HepG2 (cell line): ENCODE data around the gene P3H3. TPM values are rescaled to one million over a fixed set of nuclear protein-coding genes. Genes with fewer than 3 reads are reported as not detected.

Experiments
- ATAD3A ChIP-seq: sonication (generic); formaldehyde crosslinking; IDR thresholded peaks from 2 replicates; pipeline ENCODE4 v1.4.0; 2020; ENCODE audit warnings: missing genetic modification reagents
- EED ChIP-seq: sonication (generic); formaldehyde crosslinking; IDR thresholded peaks from 2 replicates; pipeline ENCODE4 v1.5.0; 2020; ENCODE audit warnings: mild to moderate bottlenecking, missing genetic modification reagents
- ELF4 ChIP-seq: sonication (generic); formaldehyde crosslinking; IDR thresholded peaks from 2 replicates; pipeline ENCODE4 v1.5.0; 2020; ENCODE audit warnings: missing genetic modification reagents, mild to moderate bottlenecking, moderate library complexity, borderline replicate concordance
- HDAC2 ChIP-seq: sonication (generic); formaldehyde crosslinking; IDR thresholded peaks from 2 replicates; pipeline ENCODE4 v1.4.0; 2020; ENCODE audit warnings: missing genetic modification reagents
- KDM5A ChIP-seq: fragments of 200-600 bp; sonication (generic); IDR thresholded peaks from 2 replicates; pipeline ENCODE4 v1.7.0; 2018; ENCODE audit warnings: antibody characterized with exemption, mild to moderate bottlenecking, low read length, borderline replicate concordance
- KLF9 ChIP-seq: IDR thresholded peaks from 2 replicates; pipeline ENCODE4 v1.6.1; 2016; ENCODE audit warnings: low read depth
- KMT2B ChIP-seq: IDR thresholded peaks from 2 replicates; pipeline ENCODE4 v1.6.1; 2016; ENCODE audit warnings: missing genetic modification reagents, missing compliant biosample characterization
- LCORL ChIP-seq, 2 experiments: fragments of 450-650 bp in 1 of 2; sonication (generic) in 1 of 2; formaldehyde crosslinking in 1 of 2; IDR thresholded peaks; 2 replicates each; pipeline versions ENCODE4 v1.5.0 to v1.6.1; 2017 to 2020; ENCODE audit warnings: antibody characterized with exemption in 1 of 2, missing genetic modification reagents in 1 of 2
- NR2C2 ChIP-seq: sonication (generic); formaldehyde crosslinking; IDR thresholded peaks from 2 replicates; pipeline ENCODE4 v1.4.0; 2020; ENCODE audit warnings: missing genetic modification reagents, mild to moderate bottlenecking, moderate library complexity, borderline replicate concordance
- RORA ChIP-seq: sonication (generic); formaldehyde crosslinking; IDR thresholded peaks from 2 replicates; pipeline ENCODE4 v1.5.0; 2020; ENCODE audit warnings: mild to moderate bottlenecking, missing genetic modification reagents, moderate library complexity
- SAP130 ChIP-seq: IDR thresholded peaks from 2 replicates; pipeline ENCODE4 v1.6.1; 2016; ENCODE audit warnings: low read depth
- TBX2 ChIP-seq: sonication (generic); formaldehyde crosslinking; IDR thresholded peaks from 2 replicates; pipeline ENCODE4 v1.5.0; 2020; ENCODE audit warnings: missing genetic modification reagents, mild to moderate bottlenecking, borderline replicate concordance
- ZNF160 ChIP-seq: sonication (generic); formaldehyde crosslinking; IDR thresholded peaks from 2 replicates; pipeline ENCODE4 v1.8.0; 2022; ENCODE audit warnings: mild to moderate bottlenecking, inconsistent platforms, missing genetic modification reagents
- ZNF235 ChIP-seq: sonication (generic); formaldehyde crosslinking; IDR thresholded peaks from 2 replicates; pipeline ENCODE4 v1.8.1; 2023; ENCODE audit warnings: mild to moderate bottlenecking, missing genetic modification reagents, borderline replicate concordance
- ZNF33B ChIP-seq: sonication (generic); formaldehyde crosslinking; IDR thresholded peaks from 2 replicates; pipeline ENCODE4 v1.5.1; 2020; ENCODE audit warnings: mild to moderate bottlenecking, missing genetic modification reagents
- ZNF607 ChIP-seq: sonication (generic); formaldehyde crosslinking; IDR thresholded peaks from 2 replicates; pipeline ENCODE4 v1.5.1; 2020; ENCODE audit warnings: missing genetic modification reagents, mild to moderate bottlenecking, borderline replicate concordance
- ZNF720 ChIP-seq: sonication (generic); formaldehyde crosslinking; IDR thresholded peaks from 2 replicates; pipeline ENCODE4 v1.4.0; 2020; ENCODE audit warnings: missing genetic modification reagents
- ZNF883 ChIP-seq: sonication (generic); formaldehyde crosslinking; IDR thresholded peaks from 2 replicates; pipeline ENCODE4 v1.5.1; 2020; ENCODE audit warnings: mild to moderate bottlenecking, missing genetic modification reagents; ENCODE audit errors: not compliant biosample characterization
- polyA plus RNA-seq, 8 experiments: library from polyadenylated mRNA; depleted of rRNA in 3 of 8; stranded (reverse) in 7 of 8; unstranded in 1 of 8; fragments of >200 nt; fragmentation: Illumina TruSeq in 4 of 8; extraction: Trizol in 4 of 8; gene quantifications; 2 replicates each; pipeline versions ENCODE4 v1.2.1 to v1.2.3, GENCODE V29; 2011 to 2016; ENCODE audit warnings: low read depth in 4 of 8, missing spikeins in 1 of 8, mixed read lengths in 1 of 8; ENCODE audit not compliant: insufficient read depth in 1 of 8
- total RNA-seq, 5 experiments: library from RNA; depleted of rRNA; stranded (reverse); fragments of >200 nt; fragmentation: Illumina TruSeq; extraction: Trizol; gene quantifications; 2 replicates each; pipeline ENCODE4 v1.2.3, GENCODE V29; 2016; ENCODE audit warnings: low read depth in 1 of 5
- TF ChIP-seq, protein P1 (sequence below): sonication (generic); formaldehyde crosslinking; IDR thresholded peaks from 2 replicates; pipeline ENCODE4 v1.4.0; 2020; ENCODE audit warnings: mild to moderate bottlenecking, low read depth, missing genetic modification reagents
- TF ChIP-seq, protein P2 (sequence below): IDR thresholded peaks from 2 replicates; pipeline ENCODE4 v1.6.1; 2016; ENCODE audit warnings: mild to moderate bottlenecking
- TF ChIP-seq, protein P3 (sequence below): sonication (generic); formaldehyde crosslinking; IDR thresholded peaks from 2 replicates; pipeline ENCODE4 v1.5.1; 2020; ENCODE audit warnings: missing genetic modification reagents, mild to moderate bottlenecking, borderline replicate concordance
- TF ChIP-seq, protein P4 (sequence below): sonication (generic); formaldehyde crosslinking; IDR thresholded peaks from 2 replicates; pipeline ENCODE4 v1.4.0; 2020; ENCODE audit warnings: missing genetic modification reagents, borderline replicate concordance
- TF ChIP-seq, protein P5 (sequence below): sonication (generic); formaldehyde crosslinking; IDR thresholded peaks from 2 replicates; pipeline ENCODE4 v1.5.1; 2020; ENCODE audit warnings: missing genetic modification reagents, mild to moderate bottlenecking, borderline replicate concordance

Gene P3H3
- total and polyA plus RNA-seq, 2 of the 13 experiments (the other 11 are each of a cell fraction or from before 2014, with no cell fraction given) = 20.1 to 20.5 TPM

DNA sequence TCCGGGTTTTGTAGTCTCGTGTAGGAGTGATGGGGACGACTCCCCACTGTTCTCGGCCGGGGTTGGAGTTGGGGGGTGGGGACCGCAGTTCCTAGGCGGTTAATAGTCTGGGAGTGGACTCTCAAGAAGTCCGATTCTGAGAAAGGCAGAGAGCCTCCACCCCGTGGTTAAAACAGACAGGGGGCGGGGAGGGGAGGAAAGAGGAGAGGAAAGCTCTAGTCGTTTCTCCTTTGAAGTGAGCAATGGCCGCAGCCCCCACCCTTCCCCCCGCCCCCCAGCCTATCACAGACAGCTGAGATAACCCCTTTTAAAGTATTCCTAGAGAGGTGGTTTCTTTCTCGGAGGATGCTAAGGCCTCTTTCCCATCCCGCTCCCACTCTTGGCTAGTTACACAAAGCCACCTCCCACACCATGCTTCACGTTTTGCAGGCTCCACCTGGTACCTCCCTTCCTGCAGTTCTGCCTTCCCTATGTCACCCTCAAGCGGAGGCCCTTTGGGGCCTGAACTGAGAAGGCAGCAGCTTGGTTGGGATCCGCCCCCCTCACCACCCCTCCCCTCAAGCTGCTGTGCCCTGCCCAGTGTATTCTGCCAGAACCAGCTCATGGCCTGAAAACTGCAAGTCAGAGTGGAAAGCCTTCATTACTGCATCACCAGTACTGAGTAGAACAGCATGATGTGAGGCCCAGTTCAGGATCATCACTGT, 24.6 kb downstream of the P3H3 start (continued):
- TF ChIP-seq ZNF607 = 0 out of 2 replicates have a peak, but pooled peaks have one; percentile 7
- no peak for TF ChIP-seq KMT2B (CRISPR knock-in tag)
- TF ChIP-seq KDM5A = peak; percentile 26; the same call in 1 of the 2 replicates
- peak; percentile 27; the same call in 1 of the 2 replicates for TF ChIP-seq SAP130 (CRISPR knock-in tag)
- no peak for TF ChIP-seq HDAC2
- TF ChIP-seq EED = no peak; the same call in 1 of the 2 replicates
- TF ChIP-seq ZNF160 = no peak
- TF ChIP-seq, protein P1, sequence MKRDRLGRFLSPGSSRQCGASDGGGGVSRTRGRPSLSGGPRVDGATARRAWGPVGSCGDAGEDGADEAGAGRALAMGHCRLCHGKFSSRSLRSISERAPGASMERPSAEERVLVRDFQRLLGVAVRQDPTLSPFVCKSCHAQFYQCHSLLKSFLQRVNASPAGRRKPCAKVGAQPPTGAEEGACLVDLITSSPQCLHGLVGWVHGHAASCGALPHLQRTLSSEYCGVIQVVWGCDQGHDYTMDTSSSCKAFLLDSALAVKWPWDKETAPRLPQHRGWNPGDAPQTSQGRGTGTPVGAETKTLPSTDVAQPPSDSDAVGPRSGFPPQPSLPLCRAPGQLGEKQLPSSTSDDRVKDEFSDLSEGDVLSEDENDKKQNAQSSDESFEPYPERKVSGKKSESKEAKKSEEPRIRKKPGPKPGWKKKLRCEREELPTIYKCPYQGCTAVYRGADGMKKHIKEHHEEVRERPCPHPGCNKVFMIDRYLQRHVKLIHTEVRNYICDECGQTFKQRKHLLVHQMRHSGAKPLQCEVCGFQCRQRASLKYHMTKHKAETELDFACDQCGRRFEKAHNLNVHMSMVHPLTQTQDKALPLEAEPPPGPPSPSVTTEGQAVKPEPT (CRISPR knock-in tag) = no peak
- TF ChIP-seq KLF9 (CRISPR knock-in tag) = no peak
- TF ChIP-seq, protein P2, sequence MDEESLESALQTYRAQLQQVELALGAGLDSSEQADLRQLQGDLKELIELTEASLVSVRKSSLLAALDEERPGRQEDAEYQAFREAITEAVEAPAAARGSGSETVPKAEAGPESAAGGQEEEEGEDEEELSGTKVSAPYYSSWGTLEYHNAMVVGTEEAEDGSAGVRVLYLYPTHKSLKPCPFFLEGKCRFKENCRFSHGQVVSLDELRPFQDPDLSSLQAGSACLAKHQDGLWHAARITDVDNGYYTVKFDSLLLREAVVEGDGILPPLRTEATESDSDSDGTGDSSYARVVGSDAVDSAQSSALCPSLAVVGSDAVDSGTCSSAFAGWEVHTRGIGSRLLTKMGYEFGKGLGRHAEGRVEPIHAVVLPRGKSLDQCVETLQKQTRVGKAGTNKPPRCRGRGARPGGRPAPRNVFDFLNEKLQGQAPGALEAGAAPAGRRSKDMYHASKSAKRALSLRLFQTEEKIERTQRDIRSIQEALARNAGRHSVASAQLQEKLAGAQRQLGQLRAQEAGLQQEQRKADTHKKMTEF (CRISPR knock-in tag) = no peak
- TF ChIP-seq, protein P3, sequence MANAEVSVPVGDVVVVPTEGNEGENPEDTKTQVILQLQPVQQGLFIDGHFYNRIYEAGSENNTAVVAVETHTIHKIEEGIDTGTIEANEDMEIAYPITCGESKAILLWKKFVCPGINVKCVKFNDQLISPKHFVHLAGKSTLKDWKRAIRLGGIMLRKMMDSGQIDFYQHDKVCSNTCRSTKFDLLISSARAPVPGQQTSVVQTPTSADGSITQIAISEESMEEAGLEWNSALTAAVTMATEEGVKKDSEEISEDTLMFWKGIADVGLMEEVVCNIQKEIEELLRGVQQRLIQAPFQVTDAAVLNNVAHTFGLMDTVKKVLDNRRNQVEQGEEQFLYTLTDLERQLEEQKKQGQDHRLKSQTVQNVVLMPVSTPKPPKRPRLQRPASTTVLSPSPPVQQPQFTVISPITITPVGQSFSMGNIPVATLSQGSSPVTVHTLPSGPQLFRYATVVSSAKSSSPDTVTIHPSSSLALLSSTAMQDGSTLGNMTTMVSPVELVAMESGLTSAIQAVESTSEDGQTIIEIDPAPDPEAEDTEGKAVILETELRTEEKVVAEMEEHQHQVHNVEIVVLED (CRISPR knock-in tag) = no peak
- no peak for TF ChIP-seq LCORL (IDR thresholded peaks at IDR 0.05)
- TF ChIP-seq LCORL (CRISPR knock-in tag; IDR thresholded peaks at IDR 0.05) = no peak
- TF ChIP-seq ZNF33B (CRISPR knock-in tag) = 0 out of 2 replicates have a peak, but pooled peaks have one; percentile 8
- TF ChIP-seq ZNF883 (CRISPR knock-in tag) = no peak
- TF ChIP-seq RORA (CRISPR knock-in tag) = no peak
- TF ChIP-seq ZNF235 = no peak
- TF ChIP-seq, protein P4, sequence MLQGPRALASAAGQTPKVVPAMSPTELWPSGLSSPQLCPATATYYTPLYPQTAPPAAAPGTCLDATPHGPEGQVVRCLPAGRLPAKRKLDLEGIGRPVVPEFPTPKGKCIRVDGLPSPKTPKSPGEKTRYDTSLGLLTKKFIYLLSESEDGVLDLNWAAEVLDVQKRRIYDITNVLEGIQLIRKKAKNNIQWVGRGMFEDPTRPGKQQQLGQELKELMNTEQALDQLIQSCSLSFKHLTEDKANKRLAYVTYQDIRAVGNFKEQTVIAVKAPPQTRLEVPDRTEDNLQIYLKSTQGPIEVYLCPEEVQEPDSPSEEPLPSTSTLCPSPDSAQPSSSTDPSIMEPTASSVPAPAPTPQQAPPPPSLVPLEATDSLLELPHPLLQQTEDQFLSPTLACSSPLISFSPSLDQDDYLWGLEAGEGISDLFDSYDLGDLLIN (CRISPR knock-in tag) = no peak
- TF ChIP-seq NR2C2 (CRISPR knock-in tag) = peak; percentile 13
- TF ChIP-seq ZNF720 (CRISPR knock-in tag) = no peak
- TF ChIP-seq TBX2 (CRISPR knock-in tag) = peak; percentile 36; the same call in 1 of the 2 replicates
- TF ChIP-seq, protein P5, sequence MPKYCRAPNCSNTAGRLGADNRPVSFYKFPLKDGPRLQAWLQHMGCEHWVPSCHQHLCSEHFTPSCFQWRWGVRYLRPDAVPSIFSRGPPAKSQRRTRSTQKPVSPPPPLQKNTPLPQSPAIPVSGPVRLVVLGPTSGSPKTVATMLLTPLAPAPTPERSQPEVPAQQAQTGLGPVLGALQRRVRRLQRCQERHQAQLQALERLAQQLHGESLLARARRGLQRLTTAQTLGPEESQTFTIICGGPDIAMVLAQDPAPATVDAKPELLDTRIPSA = no peak
- TF ChIP-seq ELF4 (CRISPR knock-in tag) = 0 out of 2 replicates have a peak, but pooled peaks have one; percentile 16
- no peak for TF ChIP-seq ATAD3A (CRISPR knock-in tag)
